ENCODE results near the gene AKR1B15.

AKR1B15 gene

GRCh38 chr7:134619627-134620331, 70.9 kb downstream of the AKR1B15 start:
- no peak for DNase-seq

DNA sequence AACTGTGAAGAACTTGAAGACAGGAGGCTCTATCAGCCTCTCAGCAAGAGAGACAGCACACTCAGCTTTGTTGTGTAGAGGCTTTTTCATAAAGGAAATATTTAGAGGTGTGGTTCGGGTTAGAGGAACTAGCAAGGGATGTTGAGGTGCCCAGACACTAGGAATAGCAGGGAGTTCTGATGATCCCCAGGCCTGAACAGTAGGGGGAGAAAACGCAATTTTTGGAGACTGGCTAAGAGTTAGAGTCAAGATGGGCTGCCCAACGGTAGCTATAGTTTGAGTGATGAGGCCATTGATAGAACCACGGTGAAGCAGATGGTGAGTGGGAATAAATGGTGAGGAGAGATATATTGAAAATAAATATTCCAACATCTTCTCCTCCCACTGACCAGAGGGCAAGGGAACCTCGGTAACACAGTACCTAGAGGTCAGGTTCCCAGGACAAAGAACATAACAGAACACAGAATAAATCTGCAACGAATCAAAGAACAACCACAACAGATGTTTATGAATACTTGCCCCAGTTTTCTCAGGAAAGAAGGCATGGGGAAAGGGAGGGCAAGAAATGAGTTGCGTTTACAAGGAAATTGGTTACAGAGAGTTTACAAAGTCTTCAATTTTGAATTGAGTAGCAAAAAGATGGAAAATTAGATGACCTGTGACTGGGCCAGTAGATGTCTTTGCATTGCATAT, 73.5 kb downstream of the AKR1B15 start:
- no peak for DNase-seq

DNA sequence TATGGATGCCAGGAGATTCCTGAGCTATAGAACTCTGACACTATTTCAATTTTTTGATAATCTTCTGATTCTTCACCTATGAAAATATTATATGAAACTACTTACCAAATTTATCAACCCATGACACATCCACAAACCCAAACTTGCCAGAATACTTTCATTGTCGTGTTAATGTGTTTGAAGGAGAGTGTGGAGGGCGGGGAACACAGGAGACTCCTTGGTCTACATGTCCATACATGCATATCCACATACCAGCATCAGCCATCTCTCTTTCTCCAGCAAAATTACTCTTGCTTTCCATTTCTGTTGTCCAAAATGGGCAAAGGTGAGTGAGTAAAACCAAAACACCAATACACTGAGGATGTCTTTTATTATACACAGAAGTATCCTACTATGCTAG, 74.3 kb downstream of the AKR1B15 start:
- no peak for DNase-seq

DNA sequence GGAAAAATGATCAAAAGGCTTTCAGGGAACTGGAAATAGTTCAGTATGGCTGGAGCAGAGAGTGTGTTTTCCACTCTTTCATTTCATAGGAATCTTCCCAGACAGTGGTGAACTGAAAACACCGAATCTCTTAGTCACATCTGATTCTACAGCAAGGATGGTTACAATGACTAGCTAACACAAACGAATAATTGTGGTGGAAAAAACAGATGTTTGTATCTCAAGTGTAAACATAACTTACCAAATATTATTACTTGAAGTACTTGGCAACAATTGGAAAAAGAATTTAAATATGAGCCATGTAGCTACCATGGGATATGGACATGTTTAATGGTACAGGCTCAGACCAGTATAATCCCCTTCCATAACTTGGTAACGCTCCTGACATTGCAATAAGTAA, 76.6 kb downstream of the AKR1B15 start:
- no peak for DNase-seq

DNA sequence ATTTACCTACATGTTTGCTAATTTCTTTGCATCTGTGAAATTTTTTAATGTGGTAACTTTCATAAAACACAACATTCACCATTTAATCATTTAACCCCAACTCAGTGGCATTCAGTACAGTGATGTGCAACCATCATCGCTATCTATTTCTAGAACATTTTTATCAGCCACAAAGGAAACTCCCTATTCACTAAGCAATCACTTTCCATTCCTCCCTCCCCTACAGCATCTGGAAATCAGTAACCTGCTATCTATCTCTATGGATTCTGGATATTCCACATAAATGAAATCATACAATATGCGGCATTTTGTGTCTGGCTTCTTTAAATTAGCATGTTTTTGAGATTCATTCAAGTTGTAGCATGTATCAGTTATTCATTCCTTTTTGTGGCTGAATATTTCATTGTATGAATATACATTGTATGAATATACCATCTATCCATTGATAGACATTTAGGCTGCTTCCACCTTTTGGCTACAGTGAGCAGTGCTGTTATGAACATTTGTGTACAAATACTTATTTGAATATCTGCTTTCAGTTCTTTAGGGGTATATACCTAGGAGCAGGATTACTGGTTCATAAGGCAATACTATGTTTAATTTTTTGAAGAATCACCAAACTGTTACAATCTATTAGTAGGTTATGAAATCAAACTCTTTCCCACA, 78.3 kb downstream of the AKR1B15 start:
- no peak for DNase-seq

DNA sequence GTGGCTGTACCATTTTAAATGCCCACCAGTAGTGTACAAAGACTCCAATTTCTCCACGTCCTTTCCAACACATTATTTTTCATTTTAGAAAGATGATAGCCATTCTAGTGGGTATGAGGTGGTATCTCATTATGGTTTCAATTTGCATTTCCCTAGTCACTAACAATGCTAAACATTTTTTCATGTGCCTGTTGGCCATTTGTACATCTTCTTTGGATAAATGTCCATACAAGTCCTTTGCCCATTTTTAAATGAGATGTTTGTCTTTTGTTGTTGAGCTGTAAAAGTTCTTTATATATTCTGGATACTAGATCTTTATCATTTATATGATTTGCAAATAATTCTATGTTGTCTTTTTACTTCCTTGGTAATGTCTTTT, 78.9 kb downstream of the AKR1B15 start:
- no peak for DNase-seq

DNA sequence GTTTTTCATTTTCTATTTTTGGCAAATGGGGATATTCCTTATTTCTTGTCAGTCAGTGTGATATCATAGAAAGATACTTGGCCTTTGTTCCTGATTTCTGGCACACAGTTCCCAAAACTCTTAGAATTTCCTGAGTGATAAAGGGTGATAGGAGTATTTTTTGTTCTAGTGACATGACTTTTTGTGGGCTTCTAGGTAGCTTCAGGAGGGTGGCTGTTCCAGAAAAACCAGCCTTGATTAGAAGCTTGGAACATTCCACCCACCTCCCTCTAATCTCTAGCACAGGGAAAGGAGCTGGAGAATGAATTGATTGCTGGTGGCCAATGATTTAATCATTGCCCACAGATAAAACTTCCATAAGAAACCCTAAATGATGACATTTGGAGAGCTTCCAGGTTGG, 80.5 kb downstream of the AKR1B15 start:
- no peak for DNase-seq

Measured in activated CD4-positive, alpha-beta T cell treated with anti-CD3 and anti-CD28 coated beads, Interleukin-2, Interleukin-6, amounts not matched to agents 100 ng/mL and 50 ng/mL, durations not matched to agents 16 hours and 8 hours (primary cell).